ENCODE results near the gene RPL36AL.

The RPL36AL gene

GRCh38 chr14:49578141-49578540 is 42.3 kb downstream of the RPL36AL start:
- DNase-seq = no peak

DNA sequence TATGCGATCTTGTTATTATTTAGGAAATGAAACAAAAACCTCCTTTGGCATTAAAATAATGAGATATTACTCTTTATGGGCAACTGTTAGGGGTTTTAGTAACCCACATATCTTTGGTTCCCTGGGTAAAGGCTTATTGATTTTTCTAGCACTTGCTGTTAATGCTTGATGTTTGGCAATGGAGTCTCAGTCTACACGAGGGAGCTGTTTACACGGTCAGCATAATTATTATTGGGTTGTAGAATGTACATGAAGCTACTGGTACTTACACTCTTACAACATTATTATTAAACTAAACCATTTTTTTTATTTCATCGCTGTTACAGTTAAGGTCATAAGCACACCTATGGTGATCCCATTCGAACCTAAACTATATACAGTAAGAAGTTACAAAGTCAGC is 46.4 kb downstream of the RPL36AL start:
- no peak for DNase-seq

DNA sequence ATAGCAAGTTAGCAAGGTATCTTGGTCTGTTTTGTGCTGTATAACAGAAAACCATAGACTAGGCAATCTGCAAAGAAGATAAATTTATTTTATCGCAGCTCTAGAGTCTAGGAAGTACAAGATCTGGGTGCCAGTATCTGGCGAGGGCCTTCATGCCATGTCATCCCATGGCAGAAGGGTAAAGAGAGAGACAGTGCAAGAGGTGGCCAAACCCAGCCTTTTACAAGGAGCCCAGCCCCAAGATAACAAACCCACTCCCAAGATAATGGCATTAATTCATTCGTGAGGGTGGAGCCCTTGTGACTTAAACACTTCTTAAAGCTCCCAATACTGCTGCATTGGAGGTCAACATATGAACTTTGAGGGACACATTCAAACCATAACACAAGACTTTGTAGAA is 51.1 kb downstream of the RPL36AL start:
- no peak for DNase-seq
